EH (cell line): ENCODE measurements around the gene EXTL1.
"Not testable (repeated sequence)": the region's sequence is repeated elsewhere in the genome, so short reads cannot be mapped to it uniquely, and the experiment has no call there.

Source experiments
- DNase-seq: peaks from one replicate; pipeline ENCODE4 v3.0.0-alpha.2; 2015; ENCODE audit warnings: low read depth

EXTL1 gene

DNA sequence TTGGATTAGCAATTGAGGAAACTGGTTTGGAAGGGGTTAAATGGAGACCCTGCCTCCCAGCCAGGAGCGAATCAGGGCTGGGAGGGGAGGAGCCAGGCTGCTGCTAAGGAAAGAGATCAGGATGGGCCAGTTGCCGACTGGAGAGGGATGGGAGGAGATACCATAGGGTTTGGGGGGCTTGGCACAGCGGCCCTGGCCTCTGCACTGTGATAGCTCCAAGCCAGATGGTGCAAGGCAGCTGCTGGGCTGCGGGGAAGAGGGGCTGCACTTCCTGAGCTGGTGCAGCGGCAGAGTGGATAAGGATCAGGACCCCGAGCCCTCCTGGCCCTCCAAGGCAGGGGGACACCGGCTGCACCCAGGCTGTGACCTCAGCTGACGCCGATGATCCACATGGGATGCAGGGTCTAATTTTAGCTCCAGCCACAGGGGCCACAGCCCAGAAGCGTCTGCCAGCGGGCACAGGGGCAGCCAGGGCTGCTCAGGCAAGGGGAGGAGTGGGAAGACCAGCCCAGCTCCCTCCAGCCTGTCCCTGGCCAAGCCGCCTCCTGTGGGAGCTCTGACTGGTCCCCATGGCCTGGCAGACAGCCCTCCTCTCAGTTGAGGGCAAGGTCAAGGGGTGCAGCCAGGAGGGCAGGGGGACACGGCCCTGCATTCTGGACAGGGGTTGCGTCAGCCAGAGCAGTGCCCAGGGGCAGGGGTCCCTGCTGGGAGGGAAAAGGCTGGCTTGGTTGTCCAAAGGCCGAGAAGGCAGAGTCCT, at the start of gene EXTL1:
TSS of gene EXTL1 (plus strand) at position 129 of the 757 bp plus-strand sequence. CDS start 872 bp downstream, outside the sequence.
- DNase-seq: peak; percentile 59

GRCh38 chr1:25971811-25972180, 49.8 kb upstream of the EXTL1 start:
- DNase-seq: no peak

GRCh38 chr1:25973610-25974321, 47.8 kb upstream of the EXTL1 start:
- peak; percentile 38 for DNase-seq

GRCh38 chr1:25977801-25978200, 43.8 kb upstream of the EXTL1 start:
- no peak for DNase-seq

DNA sequence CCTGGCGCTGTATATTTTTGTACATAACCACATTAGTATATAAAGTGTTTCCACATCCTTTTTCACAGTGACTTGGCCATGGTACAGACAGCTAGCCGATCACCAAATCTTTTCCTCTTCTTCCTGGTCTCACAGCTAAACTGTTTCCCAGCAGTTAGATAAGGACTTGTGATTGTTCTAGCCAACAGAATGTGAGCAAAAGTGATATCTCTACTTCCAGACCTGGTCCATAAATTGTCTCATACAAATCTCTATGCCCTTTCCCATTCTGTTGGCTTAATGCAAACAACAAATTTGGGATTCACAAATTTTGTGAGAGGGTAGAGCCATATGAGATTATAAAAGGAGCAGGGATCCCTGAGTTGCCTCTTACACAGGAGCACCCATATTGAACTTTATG, 43.2 kb upstream of the EXTL1 start:
- DNase-seq: no peak

GRCh38 chr1:25979210-25979609, 42.4 kb upstream of the EXTL1 start:
- DNase-seq: no peak

GRCh38 chr1:25985171-25985570, 36.4 kb upstream of the EXTL1 start:
- DNase-seq: no peak

DNA sequence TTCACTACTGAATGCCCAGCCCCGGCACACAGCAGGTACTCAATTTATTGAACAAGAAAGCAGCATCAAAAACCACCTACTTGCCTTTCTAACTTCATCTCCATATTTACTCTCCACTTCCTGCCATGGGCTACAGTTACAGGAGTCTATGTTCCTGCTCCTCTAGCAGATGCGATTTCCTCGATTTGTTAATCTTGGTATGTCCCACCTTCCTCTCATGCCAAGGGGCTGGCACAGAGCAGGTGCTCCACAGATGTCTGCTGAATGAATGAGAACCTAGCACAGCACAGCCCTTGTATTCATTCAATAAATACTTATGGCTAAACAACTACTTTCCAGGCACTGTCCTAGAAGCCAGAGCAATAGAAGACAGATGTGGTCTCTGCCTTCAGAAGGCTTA, 35.9 kb upstream of the EXTL1 start:
- no peak for DNase-seq

GRCh38 chr1:25986773-25987172, 34.8 kb upstream of the EXTL1 start:
- DNase-seq: not testable (repeated sequence)

DNA sequence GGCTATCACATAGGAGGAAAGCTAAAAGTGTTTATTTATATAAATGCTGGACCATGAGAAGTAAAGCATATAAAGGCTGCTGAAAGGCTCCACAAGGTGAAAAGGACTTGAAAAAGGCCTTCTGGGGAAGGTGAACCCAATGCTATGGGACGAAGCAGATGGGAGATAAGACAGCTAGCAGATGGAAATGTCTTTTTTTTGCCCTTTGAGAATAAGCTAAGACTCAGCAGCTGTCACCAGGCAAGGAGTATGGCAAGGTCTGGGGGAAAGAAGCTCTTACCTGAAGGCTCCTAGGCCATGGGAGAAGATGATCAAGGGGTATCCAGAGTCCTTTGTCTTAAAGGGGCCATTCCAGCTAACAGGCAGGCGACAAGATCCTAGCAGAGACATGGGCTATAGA, 33.6 kb upstream of the EXTL1 start:
- no peak for DNase-seq

- no peak for DNase-seq
Observed at GRCh38 chr1:25989440-25990234, 31.9 kb upstream of the EXTL1 start.

DNA sequence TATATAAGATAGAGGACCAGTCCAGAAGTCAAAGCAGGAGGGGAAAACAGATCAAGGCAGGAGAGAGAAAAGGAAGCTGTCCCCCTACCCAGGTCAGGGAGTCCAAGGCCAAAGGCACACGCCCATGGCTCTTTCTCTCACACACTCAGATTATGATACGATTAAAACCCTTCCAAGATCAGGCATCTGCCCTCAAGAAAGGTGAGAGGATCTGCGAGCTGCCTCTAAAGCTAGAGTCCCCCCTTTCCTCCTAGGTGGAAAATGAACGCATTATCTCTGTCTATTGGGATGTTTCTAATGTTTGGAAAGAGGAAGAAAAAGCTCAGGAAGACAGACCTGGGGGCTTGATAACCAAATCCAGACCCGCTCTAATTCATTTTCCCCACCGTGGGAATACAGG, 31.3 kb upstream of the EXTL1 start:
- no peak for DNase-seq

GRCh38 chr1:25990702-25991395, 30.7 kb upstream of the EXTL1 start:
- no peak for DNase-seq

DNA sequence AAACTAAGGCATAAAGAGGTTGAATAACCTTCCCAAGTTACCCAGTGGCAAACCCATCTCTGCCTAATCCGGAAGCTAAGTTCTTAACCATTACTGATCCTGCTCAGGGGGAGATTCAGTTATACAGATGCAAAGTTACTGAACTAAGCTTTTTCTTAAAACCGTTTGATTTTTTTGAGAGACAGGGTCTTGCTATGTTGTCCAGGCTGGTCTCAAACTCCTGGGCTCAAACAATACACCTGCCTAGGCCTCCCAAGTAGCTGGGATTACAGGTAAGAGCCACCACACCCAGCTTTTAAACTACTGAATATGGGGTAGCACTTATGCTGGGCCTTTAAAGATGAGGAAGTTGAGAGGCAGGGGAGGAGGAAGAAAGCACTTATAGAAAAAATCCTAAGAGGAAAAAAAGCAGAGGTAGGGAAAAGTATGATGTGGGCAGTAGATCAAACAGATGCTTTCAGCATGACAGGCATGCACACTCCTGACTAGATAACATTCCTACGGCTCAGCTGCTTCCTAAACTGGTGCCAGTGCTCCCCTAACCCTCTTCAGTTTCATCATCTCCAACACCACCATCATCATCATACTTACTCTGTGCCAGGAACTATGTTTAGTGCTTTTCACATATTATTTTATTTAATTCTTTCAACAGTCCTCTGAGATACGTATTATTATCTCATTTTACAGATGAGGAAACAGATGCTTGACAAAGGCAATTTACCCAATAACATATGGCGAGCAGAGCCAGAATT, 29.5 kb upstream of the EXTL1 start:
- peak; percentile 48 for DNase-seq

GRCh38 chr1:25992689-25993171, 28.8 kb upstream of the EXTL1 start:
- no peak for DNase-seq

DNA sequence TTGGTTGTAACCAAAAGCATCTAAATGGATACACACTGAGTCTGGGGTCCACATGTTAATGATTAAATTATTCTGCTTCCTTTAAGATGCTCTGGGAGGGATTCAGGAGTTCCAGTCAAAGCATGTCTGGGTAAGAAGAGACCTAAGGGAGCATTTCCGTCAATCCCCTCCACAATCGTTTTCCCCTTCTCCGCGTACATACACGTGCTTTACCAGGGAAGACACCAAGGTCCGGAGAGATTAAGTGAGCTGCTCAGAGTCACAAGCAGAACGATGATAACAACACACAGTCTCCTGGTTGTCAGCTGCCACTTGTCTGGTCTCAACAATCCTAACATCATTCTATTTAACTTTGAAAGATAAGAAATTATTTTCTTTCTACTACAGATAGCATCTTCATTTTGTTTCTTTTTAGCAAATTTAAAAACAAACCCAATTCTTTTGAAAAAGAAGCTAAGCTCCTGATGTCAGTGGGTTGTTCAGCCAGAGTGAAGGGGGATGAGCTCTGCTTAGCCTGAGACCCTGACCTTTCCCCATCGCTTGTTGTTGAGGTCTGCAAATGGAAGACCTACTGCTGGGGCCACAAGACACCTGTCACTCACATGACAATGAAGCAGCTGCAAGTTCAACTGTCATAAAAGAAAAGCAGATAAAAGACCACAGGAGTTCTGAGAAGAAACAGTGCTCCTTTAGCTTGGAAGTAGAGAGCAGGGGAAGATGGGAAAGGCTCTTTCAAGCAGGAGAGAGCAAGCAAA, 28.2 kb upstream of the EXTL1 start:
- DNase-seq: no peak

DNA sequence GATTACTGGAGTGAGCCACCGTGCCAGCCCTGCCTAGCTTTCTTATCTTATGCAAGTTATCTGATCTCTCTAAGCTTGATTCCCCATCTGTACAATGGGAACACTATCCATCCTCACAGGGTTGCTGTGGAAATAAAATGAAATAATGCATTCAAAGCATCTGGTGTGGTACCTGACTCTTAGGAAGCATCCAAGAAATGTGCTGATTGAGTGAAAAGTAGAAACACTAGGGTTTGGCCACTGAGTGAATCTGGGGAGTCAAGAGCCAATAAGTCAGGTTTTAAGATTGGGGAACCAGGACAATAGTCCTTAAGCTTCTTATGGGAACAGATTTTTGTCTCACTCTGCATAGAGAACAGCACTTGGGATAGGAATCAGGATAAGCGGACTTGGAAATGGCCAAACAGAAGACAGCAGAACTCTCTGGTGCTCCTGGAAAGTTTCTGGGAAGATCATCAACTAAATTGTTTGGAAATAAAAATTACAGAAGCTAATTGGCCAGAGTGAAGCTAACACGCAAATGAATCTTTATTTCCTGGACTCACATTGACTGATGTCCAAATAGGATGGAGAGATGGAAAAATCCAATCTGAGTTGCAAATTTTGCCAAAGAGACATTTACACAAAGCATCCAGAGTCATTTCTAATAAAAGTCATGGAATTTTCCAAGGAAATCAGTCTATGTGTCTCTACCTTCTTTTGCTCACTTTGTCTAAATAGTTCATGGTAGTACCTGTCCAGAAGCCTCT, 27.0 kb upstream of the EXTL1 start:
- no peak for DNase-seq

- DNase-seq: peak; percentile 76
Observed at GRCh38 chr1:25996966-25997827, 24.4 kb upstream of the EXTL1 start.
